Fibroblast of lung (primary cell): ENCODE results near the gene SLC7A6OS. TPM values are rescaled to one million over a fixed set of nuclear protein-coding genes. Genes with fewer than 3 reads are reported as not detected.

ENCODE experiments used
- DNase-seq, 2 donors: peaks; one replicate each; pipeline versions ENCODE4 v3.0.0 to v3.0.0-alpha.2; 2010; ENCODE audit warnings: low read depth in 2 of 2
- H2AFZ ChIP-seq: 2 replicates; pipeline ENCODE4 v1.5.1; 2012; ENCODE audit warnings: low read length, control low read depth, inconsistent platforms
- H3K27ac ChIP-seq: 2 replicates; pipeline ENCODE4 v1.5.1; 2011; ENCODE audit warnings: low read length, control low read depth; ENCODE audit not compliant: insufficient read depth
- H3K27me3 ChIP-seq: 2 replicates; pipeline ENCODE4 v1.5.1; 2011; ENCODE audit warnings: mild to moderate bottlenecking, low read length; ENCODE audit not compliant: control insufficient read depth, insufficient read depth
- H3K36me3 ChIP-seq: 2 replicates; pipeline ENCODE4 v1.5.1; 2011; ENCODE audit warnings: low read length; ENCODE audit not compliant: control insufficient read depth, insufficient read depth
- H3K4me1 ChIP-seq: 2 replicates; pipeline ENCODE4 v1.5.1; 2011; ENCODE audit warnings: low read length; ENCODE audit not compliant: control insufficient read depth, insufficient read depth; ENCODE audit errors: extremely low read depth
- H3K4me2 ChIP-seq: 2 replicates; pipeline ENCODE4 v1.5.1; 2011; ENCODE audit warnings: low read length, control low read depth; ENCODE audit not compliant: insufficient read depth; ENCODE audit errors: extremely low read depth
- H3K4me3 ChIP-seq, 4 experiments: fragments of 200-600 bp in 1 of 4; sonication (generic) in 1 of 4; replicated peaks in 1 of 4; 2 replicates each; pipeline ENCODE4 v1.5.1; 2011 to 2016; ENCODE audit warnings: low read length in 4 of 4, low read depth in 3 of 4, mild to moderate bottlenecking in 3 of 4, control low read depth in 2 of 4, inconsistent platforms in 1 of 4, mixed read lengths in 1 of 4; ENCODE audit not compliant: insufficient read depth in 1 of 4; ENCODE audit errors: control extremely low read depth in 1 of 4
- H3K79me2 ChIP-seq: 2 replicates; pipeline ENCODE4 v1.5.1; 2012; ENCODE audit warnings: mild to moderate bottlenecking, low read length, inconsistent platforms; ENCODE audit not compliant: control insufficient read depth, insufficient read depth
- H3K9ac ChIP-seq: 2 replicates; pipeline ENCODE4 v1.5.1; 2011; ENCODE audit warnings: mild to moderate bottlenecking, low read length, control low read depth; ENCODE audit not compliant: insufficient read depth
- H3K9me3 ChIP-seq: 2 replicates; pipeline ENCODE4 v1.5.1; 2012; ENCODE audit warnings: low read depth, low read length; ENCODE audit not compliant: control insufficient read depth, insufficient read depth
- H4K20me1 ChIP-seq: 2 replicates; pipeline ENCODE4 v1.5.1; 2011; ENCODE audit warnings: low read length; ENCODE audit not compliant: control insufficient read depth, insufficient read depth; ENCODE audit errors: extremely low read depth
- EZH2 ChIP-seq: IDR thresholded peaks from 2 replicates; pipeline ENCODE4 v1.5.1; 2012; ENCODE audit warnings: low read length, control low read depth, mild to moderate bottlenecking; ENCODE audit errors: missing control alignments
- polyA plus RNA-seq, 2 donors: library from polyadenylated mRNA; depleted of rRNA in 1 of 2; stranded (reverse) in 1 of 2; unstranded in 1 of 2; fragments of >200 nt; gene quantifications; 2 replicates each; pipeline ENCODE4 v1.2.1, GENCODE V29; 2011 to 2012; ENCODE audit warnings: missing spikeins in 1 of 2
- total RNA-seq: library from RNA; depleted of rRNA; stranded (reverse); fragments of >200 nt; gene quantifications from 2 replicates; pipeline ENCODE4 v1.2.1, GENCODE V29; 2014
- TF ChIP-seq, protein P1 (sequence below), 2 donors: IDR thresholded peaks in 1 of 2; conservative IDR thresholded peaks in 1 of 2; 1 replicate in 1 of 2; 2 replicates in 1 of 2; pipeline ENCODE4 v1.5.1; 2011 to 2012; ENCODE audit warnings: low read length in 2 of 2, control low read depth in 1 of 2, inconsistent platforms in 1 of 2, low read depth in 1 of 2, mild to moderate bottlenecking in 1 of 2

The SLC7A6OS gene
- total and polyA plus RNA-seq, 2 donors (not counting 1 experiment from before 2014, with no cell fraction given): 8.7 to 19.5 TPM

GRCh38 chr16:68331879-68332410 lies 21.2 kb upstream of the SLC7A6OS start:
- peak overlapping the region; percentile 52 for H3K4me2 ChIP-seq
- TF ChIP-seq, protein P1, sequence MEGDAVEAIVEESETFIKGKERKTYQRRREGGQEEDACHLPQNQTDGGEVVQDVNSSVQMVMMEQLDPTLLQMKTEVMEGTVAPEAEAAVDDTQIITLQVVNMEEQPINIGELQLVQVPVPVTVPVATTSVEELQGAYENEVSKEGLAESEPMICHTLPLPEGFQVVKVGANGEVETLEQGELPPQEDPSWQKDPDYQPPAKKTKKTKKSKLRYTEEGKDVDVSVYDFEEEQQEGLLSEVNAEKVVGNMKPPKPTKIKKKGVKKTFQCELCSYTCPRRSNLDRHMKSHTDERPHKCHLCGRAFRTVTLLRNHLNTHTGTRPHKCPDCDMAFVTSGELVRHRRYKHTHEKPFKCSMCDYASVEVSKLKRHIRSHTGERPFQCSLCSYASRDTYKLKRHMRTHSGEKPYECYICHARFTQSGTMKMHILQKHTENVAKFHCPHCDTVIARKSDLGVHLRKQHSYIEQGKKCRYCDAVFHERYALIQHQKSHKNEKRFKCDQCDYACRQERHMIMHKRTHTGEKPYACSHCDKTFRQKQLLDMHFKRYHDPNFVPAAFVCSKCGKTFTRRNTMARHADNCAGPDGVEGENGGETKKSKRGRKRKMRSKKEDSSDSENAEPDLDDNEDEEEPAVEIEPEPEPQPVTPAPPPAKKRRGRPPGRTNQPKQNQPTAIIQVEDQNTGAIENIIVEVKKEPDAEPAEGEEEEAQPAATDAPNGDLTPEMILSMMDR (conservative IDR thresholded peaks at IDR 0.05 in 1 of 2, IDR thresholded peaks at IDR 0.05 in 1 of 2; ENCODE audit: low read depth in 1 of 2, low read length in 2 of 2): no peak
- TF ChIP-seq EZH2: no peak
- no peaks in the 10 kb centered on the region for H3K9me3 ChIP-seq
- DNase-seq: peak; percentile 50 to 75
- peaks cover 1% of the 10 kb centered on the region for H3K36me3 ChIP-seq
- H3K79me2 ChIP-seq: no peaks in the 10 kb centered on the region
- no peaks in the 10 kb centered on the region for H4K20me1 ChIP-seq
- peak overlapping the region; percentile 50 for H3K27ac ChIP-seq
- H3K4me3 ChIP-seq: no peak overlapping the region
- H3K4me1 ChIP-seq: peaks cover 12% of the 10 kb centered on the region
- no peak overlapping the region for H3K9ac ChIP-seq
- no peaks in the 10 kb centered on the region for H3K27me3 ChIP-seq
- no peak overlapping the region for H2AFZ ChIP-seq

DNA sequence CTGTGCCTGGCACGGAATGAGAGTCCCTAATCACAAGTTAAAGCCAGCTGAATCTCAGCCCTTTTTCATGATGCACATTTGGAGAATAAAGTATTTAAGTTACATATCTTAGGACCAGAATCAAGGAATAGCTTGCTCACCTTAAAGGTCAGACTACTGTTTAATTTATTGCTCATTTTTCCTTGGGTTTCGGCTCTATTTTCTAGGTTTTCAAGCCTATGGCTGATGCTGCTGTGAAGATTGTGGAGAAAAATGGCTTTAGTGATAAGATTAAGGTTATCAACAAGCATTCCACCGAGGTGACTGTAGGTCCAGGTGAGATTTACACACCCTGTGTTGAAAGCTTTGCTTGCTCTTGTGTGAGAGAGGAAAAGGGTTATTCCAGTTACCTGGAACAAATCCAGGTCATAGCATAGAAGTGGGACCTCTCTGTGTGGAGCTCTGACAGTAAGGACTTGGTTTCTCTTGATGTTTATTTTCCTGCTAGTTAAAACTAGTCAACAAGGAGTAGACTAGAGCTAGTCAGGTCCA lies 18.2 kb upstream of the SLC7A6OS start:
- Histone ChIP-seq H3K9me3 (no peaks in the 10 kb centered on the region), H3K79me2 (no peaks in the 10 kb centered on the region), H3K4me3 (no peak overlapping the region), H3K4me2 (no peak overlapping the region), H4K20me1 (no peaks in the 10 kb centered on the region), H3K36me3 (peaks cover 7% of the 10 kb centered on the region), H2AFZ (no peak overlapping the region), H3K9ac (no peak overlapping the region), H3K27me3 (no peaks in the 10 kb centered on the region), H3K4me1 (peaks cover 9% of the 10 kb centered on the region), H3K27ac (no peak overlapping the region)
- DNase-seq: no peak
- no peak for TF ChIP-seq EZH2
- TF ChIP-seq, protein P1 (conservative IDR thresholded peaks at IDR 0.05 in 1 of 2, IDR thresholded peaks at IDR 0.05 in 1 of 2; ENCODE audit: low read depth in 1 of 2, low read length in 2 of 2): no peak

- TF ChIP-seq, protein P1 (conservative IDR thresholded peaks at IDR 0.05 in 1 of 2, IDR thresholded peaks at IDR 0.05 in 1 of 2; ENCODE audit: low read depth in 1 of 2, low read length in 2 of 2): peak; percentile 95 to 96
- no peak for TF ChIP-seq EZH2
- Histone ChIP-seq H3K27me3 (no peaks in the 10 kb centered on the region), H3K9ac (no peak overlapping the region), H3K9me3 (no peaks in the 10 kb centered on the region), H3K36me3 (peaks cover 7% of the 10 kb centered on the region), H2AFZ (no peak overlapping the region), H3K4me1 (peaks cover 9% of the 10 kb centered on the region), H3K4me3 (no peak overlapping the region), H3K79me2 (no peaks in the 10 kb centered on the region), H3K4me2 (no peak overlapping the region), H4K20me1 (no peaks in the 10 kb centered on the region), H3K27ac (no peak overlapping the region)
- DNase-seq: peak; percentile 73 to 84
Observed at GRCh38 chr16:68328151-68328859, 17.6 kb upstream of the SLC7A6OS start.
